G401.6 (cell line): Measurements from ENCODE around the gene AEBP1.

ENCODE experiments used
- FAIRE-seq: peaks from 2 replicates; lab custom pipeline; 2012; peaks lifted over from hg19 to GRCh38; lab: Jason Lieb, UNC

AEBP1 gene

GRCh38 chr7:44106311-44107065 is 2.3 kb downstream of the AEBP1 start:
- no peak for FAIRE-seq

DNA sequence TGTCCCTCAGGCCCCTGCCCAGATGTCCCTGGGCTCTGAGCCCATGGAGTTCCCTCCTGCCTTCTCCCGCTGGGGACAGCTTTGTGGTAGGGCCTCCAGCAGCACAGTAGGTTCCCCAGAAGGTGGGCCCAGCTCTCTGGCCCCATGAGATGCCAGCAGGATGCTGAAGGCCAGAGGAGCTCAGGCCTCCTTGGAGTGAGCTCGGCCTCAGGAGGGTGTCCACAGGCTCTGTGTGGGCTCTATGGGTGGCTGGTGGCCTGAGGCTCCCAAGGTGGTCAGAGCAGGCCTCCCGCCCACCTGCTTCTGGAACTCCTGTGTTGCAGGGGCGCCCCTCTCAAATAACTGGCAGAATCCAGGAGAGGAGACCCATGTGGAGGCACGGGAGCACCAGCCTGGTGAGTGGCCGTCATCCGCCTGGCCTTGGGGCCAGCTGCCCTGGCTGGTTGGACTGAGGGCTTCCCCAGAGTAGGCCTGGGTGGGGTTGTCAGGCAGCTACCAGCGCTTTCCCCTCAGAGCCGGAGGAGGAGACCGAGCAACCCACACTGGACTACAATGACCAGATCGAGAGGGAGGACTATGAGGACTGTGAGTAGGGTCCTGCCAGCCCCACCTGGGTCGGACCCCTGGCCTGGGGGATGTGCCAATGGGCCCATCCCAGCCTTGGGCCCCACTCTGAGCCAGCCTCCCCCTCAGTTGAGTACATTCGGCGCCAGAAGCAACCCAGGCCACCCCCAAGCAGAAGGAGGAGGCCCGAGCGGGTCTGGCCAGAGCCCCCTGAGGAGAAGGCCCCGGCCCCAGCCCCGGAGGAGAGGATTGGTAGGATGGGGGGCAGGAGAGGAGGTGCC is 3.2 kb downstream of the AEBP1 start:
- FAIRE-seq: no peak

DNA sequence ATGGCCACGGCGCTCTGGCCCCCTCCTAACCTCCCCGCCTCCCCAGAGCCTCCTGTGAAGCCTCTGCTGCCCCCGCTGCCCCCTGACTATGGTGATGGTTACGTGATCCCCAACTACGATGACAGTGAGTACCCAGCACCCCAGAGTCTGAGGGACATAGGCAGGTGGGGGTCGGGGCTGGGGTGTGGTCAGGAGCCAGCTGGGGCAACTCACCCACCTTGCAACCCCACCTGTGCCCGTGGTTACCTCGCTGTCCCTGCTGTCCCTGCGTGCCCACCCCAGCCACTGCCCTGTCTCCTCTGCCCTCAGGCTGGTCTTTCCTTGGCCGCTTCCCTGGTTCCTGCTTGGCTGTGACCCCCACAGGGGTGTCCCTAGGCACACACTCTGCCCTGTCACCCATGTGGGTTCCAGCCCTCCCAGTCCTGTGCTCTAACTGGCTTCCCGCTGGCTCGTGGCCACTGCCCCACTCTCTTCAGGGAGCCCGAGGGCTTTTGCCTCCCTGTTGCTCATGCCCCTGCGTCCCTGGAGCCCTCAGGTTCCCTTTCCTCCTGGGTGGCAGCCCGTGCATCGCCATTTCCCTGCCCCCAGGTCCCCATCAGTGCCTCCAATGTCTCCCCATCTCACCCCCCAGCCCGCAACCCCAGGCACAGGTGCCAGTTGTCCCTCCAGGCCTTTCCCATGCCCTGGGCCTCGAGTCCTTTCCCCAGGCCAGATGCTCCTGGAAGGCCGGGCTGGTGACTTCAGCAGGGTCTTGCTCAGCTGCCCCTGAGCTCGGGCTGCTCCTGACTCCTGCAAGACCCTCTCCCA is 4.0 kb downstream of the AEBP1 start:
- FAIRE-seq: no peak

GRCh38 chr7:44108768-44109750 is 4.9 kb downstream of the AEBP1 start:
- FAIRE-seq: no peak

DNA sequence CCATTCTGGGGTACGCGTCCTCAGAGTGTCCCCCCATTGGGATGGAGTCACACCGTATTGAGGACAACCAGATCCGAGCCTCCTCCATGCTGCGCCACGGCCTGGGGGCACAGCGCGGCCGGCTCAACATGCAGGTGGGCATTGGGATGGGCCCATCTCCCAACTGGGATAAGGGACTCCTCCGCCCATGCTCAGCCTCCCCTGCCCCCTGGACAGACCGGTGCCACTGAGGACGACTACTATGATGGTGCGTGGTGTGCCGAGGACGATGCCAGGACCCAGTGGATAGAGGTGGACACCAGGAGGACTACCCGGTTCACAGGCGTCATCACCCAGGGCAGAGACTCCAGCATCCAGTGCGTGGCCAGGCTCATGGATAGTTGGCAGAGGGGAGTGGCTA is 5.8 kb downstream of the AEBP1 start:
- no peak for FAIRE-seq

GRCh38 chr7:44110719-44111635 is 6.8 kb downstream of the AEBP1 start:
- no peak for FAIRE-seq

- FAIRE-seq: no peak
These were observed 7.6 kb downstream of the AEBP1 start for GRCh38 chr7:44111761-44112160.

DNA sequence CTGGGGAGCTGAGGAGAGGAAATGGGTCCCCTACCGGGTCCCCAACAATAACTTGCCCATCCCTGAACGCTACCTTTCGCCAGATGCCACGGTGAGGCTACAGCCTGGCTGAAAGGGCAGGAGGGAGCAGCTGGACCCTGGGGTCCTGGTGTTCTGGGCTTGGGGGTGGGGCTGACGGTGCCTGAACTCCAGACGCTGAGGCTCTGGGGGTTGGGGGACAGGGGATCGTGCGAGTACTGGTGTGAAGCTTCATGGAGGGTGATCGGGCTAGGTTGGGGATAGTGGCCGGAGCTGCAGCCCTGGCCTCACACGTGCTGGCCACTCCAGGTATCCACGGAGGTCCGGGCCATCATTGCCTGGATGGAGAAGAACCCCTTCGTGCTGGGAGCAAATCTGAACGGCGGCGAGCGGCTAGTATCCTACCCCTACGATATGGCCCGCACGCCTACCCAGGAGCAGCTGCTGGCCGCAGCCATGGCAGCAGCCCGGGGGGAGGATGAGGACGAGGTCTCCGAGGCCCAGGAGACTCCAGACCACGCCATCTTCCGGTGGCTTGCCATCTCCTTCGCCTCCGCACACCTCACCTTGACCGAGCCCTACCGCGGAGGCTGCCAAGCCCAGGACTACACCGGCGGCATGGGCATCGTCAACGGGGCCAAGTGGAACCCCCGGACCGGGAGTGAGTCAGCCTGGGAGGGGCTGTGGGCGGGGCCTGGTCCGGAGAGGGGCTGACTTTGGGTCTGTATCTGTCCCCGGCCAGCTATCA is 8.3 kb downstream of the AEBP1 start:
- no peak for FAIRE-seq

GRCh38 chr7:44112997-44113763 is 9.0 kb downstream of the AEBP1 start:
- no peak for FAIRE-seq

DNA sequence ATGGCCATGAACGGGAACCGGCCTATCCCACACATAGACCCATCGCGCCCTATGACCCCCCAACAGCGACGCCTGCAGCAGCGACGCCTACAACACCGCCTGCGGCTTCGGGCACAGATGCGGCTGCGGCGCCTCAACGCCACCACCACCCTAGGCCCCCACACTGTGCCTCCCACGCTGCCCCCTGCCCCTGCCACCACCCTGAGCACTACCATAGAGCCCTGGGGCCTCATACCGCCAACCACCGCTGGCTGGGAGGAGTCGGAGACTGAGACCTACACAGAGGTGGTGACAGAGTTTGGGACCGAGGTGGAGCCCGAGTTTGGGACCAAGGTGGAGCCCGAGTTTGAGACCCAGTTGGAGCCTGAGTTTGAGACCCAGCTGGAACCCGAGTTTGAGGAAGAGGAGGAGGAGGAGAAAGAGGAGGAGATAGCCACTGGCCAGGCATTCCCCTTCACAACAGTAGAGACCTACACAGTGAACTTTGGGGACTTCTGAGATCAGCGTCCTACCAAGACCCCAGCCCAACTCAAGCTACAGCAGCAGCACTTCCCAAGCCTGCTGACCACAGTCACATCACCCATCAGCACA is 9.7 kb downstream of the AEBP1 start:
- FAIRE-seq: no peak

- FAIRE-seq: no peak
These were observed 10.6 kb downstream of the AEBP1 start for GRCh38 chr7:44114586-44115310.

GRCh38 chr7:44116087-44116788 is 12.1 kb downstream of the AEBP1 start:
- FAIRE-seq: no peak

DNA sequence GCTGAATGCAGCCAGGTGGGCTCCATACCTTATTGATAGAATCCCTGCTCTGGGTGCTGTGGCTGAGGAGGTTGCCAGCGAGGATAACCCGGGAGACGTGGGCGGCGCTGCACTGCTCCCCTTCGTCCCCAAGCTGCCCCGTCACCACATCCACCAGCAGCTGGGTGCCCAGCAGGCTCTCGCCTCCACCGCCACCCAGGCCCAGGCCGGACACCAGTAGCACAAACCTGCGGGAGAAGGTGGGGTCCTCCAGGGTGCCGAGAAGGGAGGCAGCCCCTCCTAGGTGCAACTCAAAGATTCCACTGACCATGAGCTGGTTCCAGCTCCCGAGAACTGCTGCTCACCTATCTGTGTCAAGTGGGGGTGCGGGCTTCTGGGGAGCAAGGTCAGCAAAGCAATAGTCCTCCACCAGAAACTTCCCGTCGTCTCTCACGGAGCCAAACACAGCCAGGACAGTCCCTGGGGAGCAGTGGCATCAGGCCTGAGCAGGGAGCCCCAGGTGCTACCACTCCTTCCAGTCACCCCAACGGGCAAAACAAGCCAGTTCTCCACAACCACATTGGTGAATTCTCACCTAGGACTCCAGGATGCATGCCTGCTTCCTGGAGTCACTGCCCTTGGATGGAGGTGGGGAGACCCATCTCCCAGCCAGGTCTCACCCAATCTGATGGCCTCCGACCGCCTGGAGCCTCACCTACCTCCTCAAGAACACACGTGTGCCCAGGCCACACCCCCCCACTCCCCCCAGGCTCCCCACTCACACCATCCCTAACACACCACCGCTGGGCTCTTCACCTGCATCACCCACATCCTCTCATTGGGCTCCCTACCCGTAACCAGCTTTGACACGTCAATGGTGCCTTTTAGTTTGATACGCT is 12.9 kb downstream of the AEBP1 start:
- no peak for FAIRE-seq

DNA sequence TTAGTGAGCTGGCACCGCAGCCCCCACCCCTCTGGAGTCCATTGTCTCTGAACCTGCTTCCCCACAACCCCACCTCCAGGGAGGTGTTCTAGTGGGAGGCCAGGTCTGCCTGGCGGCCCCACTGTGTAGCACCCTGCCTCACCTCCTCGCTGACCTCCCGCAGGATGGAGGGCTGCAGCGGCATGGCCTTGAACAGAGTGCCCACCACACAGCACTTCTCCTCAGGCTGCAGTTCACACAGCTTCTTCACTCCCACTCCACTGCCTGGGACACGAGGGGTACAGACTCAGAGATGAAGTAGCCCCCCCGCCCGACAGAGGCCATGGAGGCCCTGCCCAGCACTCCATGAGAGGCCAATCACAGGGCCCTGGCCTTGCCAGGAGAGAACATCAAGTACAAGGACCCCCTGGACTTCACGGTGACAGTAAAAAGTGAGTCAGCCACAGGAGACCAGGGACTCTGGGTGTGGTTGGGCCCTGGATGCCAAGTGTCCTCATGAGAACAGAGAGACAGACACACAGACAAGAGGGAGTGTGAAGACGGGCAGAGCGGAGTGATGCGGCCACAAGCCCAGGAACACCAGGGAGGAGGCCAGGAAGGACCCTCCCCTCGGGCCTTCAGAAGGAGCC is 13.8 kb downstream of the AEBP1 start:
- FAIRE-seq: no peak

DNA sequence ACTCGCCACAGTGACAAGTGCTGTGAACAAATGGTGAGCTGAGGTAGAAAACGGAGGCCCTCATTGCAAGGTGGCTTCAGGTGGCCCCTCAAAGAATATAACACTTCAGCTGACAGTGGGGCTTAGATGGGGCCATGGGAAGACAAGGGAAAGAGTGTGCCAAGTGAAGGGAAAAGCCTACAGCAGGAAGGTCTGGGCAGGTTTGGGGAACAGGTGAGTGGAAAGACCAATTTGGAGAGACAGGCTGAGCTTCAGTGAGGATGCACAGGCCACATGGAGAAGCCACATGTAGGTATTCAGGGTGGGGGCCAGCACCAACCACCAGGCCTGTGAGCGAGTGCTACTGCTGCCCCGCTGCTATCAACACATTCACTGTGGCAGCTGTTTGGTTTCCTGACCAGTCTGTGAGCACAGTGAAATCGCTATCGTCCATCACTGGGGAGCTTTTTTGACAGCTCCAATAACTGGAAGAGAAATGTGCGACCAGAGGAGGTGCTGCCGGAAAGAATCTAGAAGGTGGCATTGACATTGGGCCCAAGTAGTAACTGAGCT is 15.8 kb downstream of the AEBP1 start:
- FAIRE-seq: no peak
